IMR-90 (cell line): ENCODE results near the gene SLC38A3. TPM values are rescaled to one million over a fixed set of nuclear protein-coding genes. Genes with fewer than 3 reads are reported as not detected.

Experiments used
- ATAC-seq: fragments of 200-7000 bp; cut with Tn5 transposase; 2 replicates; pipeline ENCODE4 v1.9.1; 2020; ENCODE audit warnings: low read depth, mild to moderate bottlenecking, moderate library complexity
- BruUV-seq: library from RNA; stranded (reverse); fragments of 400-500 nt; replicated peaks from 2 replicates; lab custom pipeline; 2021; lab: Mats Ljungman, UMichigan
- CTCF ChIA-PET: fragments of 300-600 bp; formaldehyde crosslinking; extraction: SDS; loops from one replicate; lab custom pipeline; 2021; ENCODE audit warnings: antibody characterized with exemption; lab: Yijun Ruan, JAX
- POLR2A ChIA-PET: fragments of 300-600 bp; sonication (Branson Sonifier 250); formaldehyde crosslinking; loops from one replicate; lab custom pipeline; 2022; ENCODE audit warnings: antibody characterized with exemption; ENCODE audit not compliant: unreplicated experiment; lab: Charles Lee
- DNase-seq: peaks from one replicate; pipeline ENCODE4 v3.0.0; 2013
- H2AFZ ChIP-seq: replicated peaks from 2 replicates; pipeline ENCODE3; 2013; ENCODE audit warnings: low read length, mild to moderate bottlenecking; ENCODE audit not compliant: poor library complexity
- H2AK5ac ChIP-seq: 2 replicates; pipeline ENCODE4 v1.6.1; 2013; ENCODE audit warnings: low read depth, low read length, inconsistent platforms
- H2AK9ac ChIP-seq: replicated peaks from 2 replicates; pipeline ENCODE3; 2013; ENCODE audit warnings: mild to moderate bottlenecking, low read depth, low read length, moderate library complexity; ENCODE audit not compliant: poor library complexity
- H2BK120ac ChIP-seq: 2 replicates; pipeline ENCODE4 v1.6.1; 2013; ENCODE audit warnings: low read depth, low read length, inconsistent platforms
- H2BK15ac ChIP-seq: 3 replicates; pipeline ENCODE4 v1.6.1; 2013; ENCODE audit warnings: low read depth, low read length, inconsistent platforms
- H2BK20ac ChIP-seq: 2 replicates; pipeline ENCODE4 v1.6.1; 2013; ENCODE audit warnings: low read depth, mild to moderate bottlenecking, inconsistent platforms, low read length, moderate library complexity
- H2BK5ac ChIP-seq: 2 replicates; pipeline ENCODE4 v1.6.1; 2013; ENCODE audit warnings: mild to moderate bottlenecking, low read depth, low read length, inconsistent platforms; ENCODE audit not compliant: poor library complexity, severe bottlenecking
- H3K14ac ChIP-seq: replicated peaks from 2 replicates; pipeline ENCODE4 v1.6.1; 2013; ENCODE audit warnings: low read depth, low read length, inconsistent platforms
- H3K18ac ChIP-seq: 2 replicates; pipeline ENCODE4 v1.6.1; 2013; ENCODE audit warnings: low read depth, low read length, control low read depth
- H3K23ac ChIP-seq: 2 replicates; pipeline ENCODE4 v1.6.1; 2013; ENCODE audit warnings: low read depth, low read length, inconsistent platforms
- H3K27ac ChIP-seq: 2 replicates; pipeline ENCODE4 v1.5.1; 2013; ENCODE audit warnings: mild to moderate bottlenecking, control low read depth, low read length; ENCODE audit not compliant: insufficient read depth
- H3K27me3 ChIP-seq: 2 replicates; pipeline ENCODE4 v1.6.1; 2013; ENCODE audit warnings: low read length; ENCODE audit not compliant: control insufficient read depth, insufficient read depth
- H3K36me3 ChIP-seq: 2 replicates; pipeline ENCODE4 v1.6.1; 2013; ENCODE audit warnings: low read length, mixed read lengths; ENCODE audit not compliant: control insufficient read depth, insufficient read depth
- H3K4ac ChIP-seq: 2 replicates; pipeline ENCODE4 v1.6.1; 2013; ENCODE audit warnings: low read depth, low read length, inconsistent platforms
- H3K4me1 ChIP-seq: 2 replicates; pipeline ENCODE4 v1.6.1; 2013; ENCODE audit warnings: low read length, mixed read lengths; ENCODE audit not compliant: control insufficient read depth, insufficient read depth
- H3K4me2 ChIP-seq: 2 replicates; pipeline ENCODE4 v1.6.1; 2013; ENCODE audit warnings: low read depth, mild to moderate bottlenecking, control low read depth, low read length, moderate library complexity
- H3K4me3 ChIP-seq: 2 replicates; pipeline ENCODE4 v1.5.1; 2013; ENCODE audit warnings: low read depth, mild to moderate bottlenecking, control low read depth, low read length, moderate library complexity; ENCODE audit not compliant: insufficient read depth
- H3K56ac ChIP-seq: 2 replicates; pipeline ENCODE4 v1.6.1; 2013; ENCODE audit warnings: low read length, inconsistent platforms; ENCODE audit not compliant: insufficient read depth; ENCODE audit errors: extremely low read depth
- H3K79me1 ChIP-seq, 2 experiments: 2 replicates each; pipeline ENCODE4 v1.6.1; 2013; ENCODE audit warnings: low read length in 2 of 2, inconsistent platforms in 1 of 2, low read depth in 1 of 2
- H3K9ac ChIP-seq: 2 replicates; pipeline ENCODE4 v1.6.1; 2013; ENCODE audit warnings: low read depth, low read length, control low read depth
- H3K9me1 ChIP-seq: 2 replicates; pipeline ENCODE4 v1.6.1; 2013; ENCODE audit warnings: low read length, inconsistent platforms; ENCODE audit not compliant: insufficient read depth
- H3K9me3 ChIP-seq: 2 replicates; pipeline ENCODE4 v1.6.1; 2013; ENCODE audit warnings: low read length; ENCODE audit not compliant: control insufficient read depth, insufficient read depth
- H4K20me1 ChIP-seq: 2 replicates; pipeline ENCODE4 v1.6.1; 2013; ENCODE audit warnings: low read length, inconsistent platforms; ENCODE audit not compliant: insufficient read depth
- H4K5ac ChIP-seq: 2 replicates; pipeline ENCODE4 v1.6.1; 2013; ENCODE audit warnings: mild to moderate bottlenecking, low read depth, low read length, control low read depth
- H4K8ac ChIP-seq, 2 experiments: 2 replicates each; pipeline ENCODE4 v1.6.1; 2013; ENCODE audit warnings: low read depth in 2 of 2, low read length in 2 of 2, control low read depth in 1 of 2, inconsistent platforms in 1 of 2
- H4K91ac ChIP-seq: 2 replicates; pipeline ENCODE4 v1.6.1; 2013; ENCODE audit warnings: low read depth, low read length, inconsistent platforms; ENCODE audit not compliant: insufficient read depth
- BHLHE40 ChIP-seq: fragments of 150-350 bp; IDR thresholded peaks from 2 replicates; pipeline ENCODE4 v1.6.1; 2016; ENCODE audit warnings: mild to moderate bottlenecking, low read depth, low read length
- CEBPB ChIP-seq: IDR thresholded peaks from 2 replicates; pipeline ENCODE4 v1.6.1; 2012; ENCODE audit warnings: low read depth, low read length, improper control_type of control experiment
- CHD1 ChIP-seq: IDR thresholded peaks from 2 replicates; pipeline ENCODE4 v1.6.1; 2012; ENCODE audit warnings: low read depth, low read length, improper control_type of control experiment
- ELK1 ChIP-seq: fragments of 150-350 bp; IDR thresholded peaks from 2 replicates; pipeline ENCODE4 v1.6.1; 2016; ENCODE audit warnings: low read depth, mild to moderate bottlenecking, low read length, moderate library complexity, borderline replicate concordance
- FOS ChIP-seq: fragments of 150-350 bp; IDR thresholded peaks from 2 replicates; pipeline ENCODE4 v1.6.1; 2016; ENCODE audit warnings: low read depth, low read length
- MAFK ChIP-seq: IDR thresholded peaks from 2 replicates; pipeline ENCODE4 v1.6.1; 2012; ENCODE audit warnings: low read depth, low read length, improper control_type of control experiment
- MAZ ChIP-seq: IDR thresholded peaks from 2 replicates; pipeline ENCODE4 v1.6.1; 2012; ENCODE audit warnings: low read depth, mild to moderate bottlenecking, low read length, improper control_type of control experiment, moderate library complexity, borderline replicate concordance
- MXI1 ChIP-seq: IDR thresholded peaks from 2 replicates; pipeline ENCODE4 v1.6.1; 2012; ENCODE audit warnings: low read depth, mild to moderate bottlenecking, low read length, moderate library complexity, borderline replicate concordance
- NFE2L2 ChIP-seq: fragments of 150-350 bp; IDR thresholded peaks from 2 replicates; pipeline ENCODE4 v1.6.1; 2016; ENCODE audit warnings: low read depth, mild to moderate bottlenecking, low read length
- POLR2A ChIP-seq: IDR thresholded peaks from 2 replicates; pipeline ENCODE4 v1.6.1; 2012; ENCODE audit warnings: mild to moderate bottlenecking, low read depth, low read length
- RAD21 ChIP-seq: IDR thresholded peaks from 2 replicates; pipeline ENCODE4 v1.6.1; 2012; ENCODE audit warnings: low read length, improper control_type of control experiment
- RCOR1 ChIP-seq: IDR thresholded peaks from 2 replicates; pipeline ENCODE4 v1.6.1; 2012; ENCODE audit warnings: mild to moderate bottlenecking, low read length, improper control_type of control experiment; ENCODE audit not compliant: insufficient replicate concordance
- RFX5 ChIP-seq: IDR thresholded peaks from 2 replicates; pipeline ENCODE4 v1.8.0; 2012; ENCODE audit warnings: low read depth, mild to moderate bottlenecking, low read length, moderate library complexity
- SMC3 ChIP-seq: fragments of 150-350 bp; IDR thresholded peaks from 2 replicates; pipeline ENCODE4 v1.6.1; 2016; ENCODE audit warnings: low read depth, mild to moderate bottlenecking, antibody characterized with exemption, low read length, moderate library complexity
- WGBS, 2 experiments: methylation state at CpG; one replicate each; pipeline versions ENCODE4 v1.1.5 to v1.1.7; 2013; ENCODE audit warnings: missing lambda C conversion rate in 2 of 2; ENCODE audit not compliant: insufficient read length in 1 of 2; ENCODE audit errors: extremely low coverage in 2 of 2; 5-methylcytosine and 5-hydroxymethylcytosine counted together
- dilution Hi-C: fragments of 300-500 bp; cut with HindIII; formaldehyde crosslinking; loops from one replicate; pipeline ENCODE4 v1.14.3; 2018; ENCODE audit warnings: low sequenced_read_pairs; ENCODE audit not compliant: unreplicated experiment
- in situ Hi-C: fragments of 300-500 bp; cut with MboI; formaldehyde crosslinking; loops from 3 replicates; pipeline ENCODE4 v1.14.3; 2019; ENCODE audit warnings: low sequenced_read_pairs, inconsistent platforms, mixed read lengths
- intact Hi-C: fragments of 100-400 bp; cut with micrococcal nuclease; formaldehyde crosslinking; loops from 2 replicates; pipeline ENCODE4 v1.10.0; 2022
- polyA plus RNA-seq, 3 experiments: library from polyadenylated mRNA; depleted of rRNA; stranded (reverse); fragments of >200 nt; gene quantifications; 2 replicates each; pipeline ENCODE4 v1.2.3, GENCODE V29; 2012; ENCODE audit warnings: low replicate concordance in 1 of 3
- total RNA-seq: library from RNA; depleted of rRNA; stranded (reverse); fragments of >200 nt; gene quantifications from 2 replicates; pipeline ENCODE4 v1.2.3, GENCODE V29; 2012
- TF ChIP-seq, protein P1 (sequence below): fragments of 150-350 bp; IDR thresholded peaks from 2 replicates; pipeline ENCODE4 v1.6.1; 2017; ENCODE audit warnings: mild to moderate bottlenecking, antibody characterized with exemption, low read length, low read depth
- TF ChIP-seq, protein P2 (sequence below): conservative IDR thresholded peaks from 2 replicates; pipeline ENCODE4 v1.5.1; 2012; ENCODE audit warnings: mild to moderate bottlenecking, low read depth, low read length, improper control_type of control experiment

The SLC38A3 gene
- total and polyA plus RNA-seq, 2 of the 4 experiments (the other 2 are of a cell fraction): 0.12 to 0.36 TPM

GRCh38 chr3:50189274-50189673, 15.8 kb upstream of the SLC38A3 start:
- Histone ChIP-seq H4K20me1 (peaks cover 4% of the 10 kb centered on the region; the same call in 1 of the 2 replicates), H3K9me1 (no peaks in the 10 kb centered on the region), H3K4me2 (no peak overlapping the region), H2BK120ac (no peak overlapping the region), H4K5ac (no peak overlapping the region), H3K4me1 (no peaks in the 10 kb centered on the region), H3K27me3 (peaks cover 13% of the 10 kb centered on the region; the same call in 1 of the 2 replicates), H4K8ac (no peak overlapping the region), H3K4ac (no peak overlapping the region), H3K9me3 (no peaks in the 10 kb centered on the region), H2BK20ac (no peak overlapping the region), H2AFZ (peak overlapping the region; percentile 76), H3K14ac (no peak overlapping the region), H2AK9ac (peak overlapping the region; percentile 93), H3K56ac (no peak overlapping the region), H3K9ac (no peak overlapping the region), H3K36me3 (peaks cover 20% of the 10 kb centered on the region; the same call in 1 of the 2 replicates), H2AK5ac (0 out of 2 replicates have a peak overlapping the region, but pooled peaks have one; percentile 15), H2BK5ac (no peak overlapping the region), H3K79me1 (no peaks in the 10 kb centered on the region), H4K91ac (no peak overlapping the region), H3K27ac (no peak overlapping the region), H3K23ac (no peak overlapping the region), H3K18ac (no peak overlapping the region), H3K4me3 (no peak overlapping the region), H2BK15ac (no peak overlapping the region)
- ATAC-seq: peak; percentile 92
- dilution Hi-C loops (no loop called here), in situ Hi-C loops (no loop called here), intact Hi-C loops (loop anchor here (1.0 kb wide), 2 partner anchors 34 to 68 kb away; partner anchors contain the start of gene SEMA3F)
- peak; percentile 79 for DNase-seq
- CTCF ChIA-PET: interaction anchor here (0.5 to 1.3 kb wide), 8 partner anchors 17 to 88 kb away, joined by 3 to 10 read pairs (median 3); no protein-coding TSS in a partner anchor
- BruUV-seq: no TSS peak
- no peak for TF ChIP-seq RFX5
- TF ChIP-seq, protein P1, sequence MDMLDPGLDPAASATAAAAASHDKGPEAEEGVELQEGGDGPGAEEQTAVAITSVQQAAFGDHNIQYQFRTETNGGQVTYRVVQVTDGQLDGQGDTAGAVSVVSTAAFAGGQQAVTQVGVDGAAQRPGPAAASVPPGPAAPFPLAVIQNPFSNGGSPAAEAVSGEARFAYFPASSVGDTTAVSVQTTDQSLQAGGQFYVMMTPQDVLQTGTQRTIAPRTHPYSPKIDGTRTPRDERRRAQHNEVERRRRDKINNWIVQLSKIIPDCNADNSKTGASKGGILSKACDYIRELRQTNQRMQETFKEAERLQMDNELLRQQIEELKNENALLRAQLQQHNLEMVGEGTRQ: no peak
- TF ChIP-seq RAD21: peak; percentile 99
- TF ChIP-seq POLR2A: peak; percentile 53; the same call in 1 of the 2 replicates
- TF ChIP-seq CEBPB: no peak
- TF ChIP-seq FOS: no peak
- peak; percentile 99 for TF ChIP-seq SMC3
- no peak for TF ChIP-seq MAFK
- TF ChIP-seq, protein P2, sequence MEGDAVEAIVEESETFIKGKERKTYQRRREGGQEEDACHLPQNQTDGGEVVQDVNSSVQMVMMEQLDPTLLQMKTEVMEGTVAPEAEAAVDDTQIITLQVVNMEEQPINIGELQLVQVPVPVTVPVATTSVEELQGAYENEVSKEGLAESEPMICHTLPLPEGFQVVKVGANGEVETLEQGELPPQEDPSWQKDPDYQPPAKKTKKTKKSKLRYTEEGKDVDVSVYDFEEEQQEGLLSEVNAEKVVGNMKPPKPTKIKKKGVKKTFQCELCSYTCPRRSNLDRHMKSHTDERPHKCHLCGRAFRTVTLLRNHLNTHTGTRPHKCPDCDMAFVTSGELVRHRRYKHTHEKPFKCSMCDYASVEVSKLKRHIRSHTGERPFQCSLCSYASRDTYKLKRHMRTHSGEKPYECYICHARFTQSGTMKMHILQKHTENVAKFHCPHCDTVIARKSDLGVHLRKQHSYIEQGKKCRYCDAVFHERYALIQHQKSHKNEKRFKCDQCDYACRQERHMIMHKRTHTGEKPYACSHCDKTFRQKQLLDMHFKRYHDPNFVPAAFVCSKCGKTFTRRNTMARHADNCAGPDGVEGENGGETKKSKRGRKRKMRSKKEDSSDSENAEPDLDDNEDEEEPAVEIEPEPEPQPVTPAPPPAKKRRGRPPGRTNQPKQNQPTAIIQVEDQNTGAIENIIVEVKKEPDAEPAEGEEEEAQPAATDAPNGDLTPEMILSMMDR: peak; percentile 95
- no peak for TF ChIP-seq MAZ
- TF ChIP-seq CHD1: no peak; the same call in 1 of the 2 replicates
- TF ChIP-seq NFE2L2: no peak
- no peak for TF ChIP-seq ELK1
- TF ChIP-seq RCOR1: no peak
- TF ChIP-seq MXI1: no peak
- TF ChIP-seq BHLHE40: 0 out of 2 replicates have a peak, but pooled peaks have one; percentile 9
- no CpG with 5 or more reads among the region's 5 CpGs for WGBS, 2 experiments
- POLR2A ChIA-PET: no interaction called here
